SU-DHL-6 (cell line): ENCODE data around the gene WWOX.

ENCODE experiments used
- H2AFZ ChIP-seq: fragments of 200-600 bp; sonication (generic); 2 replicates; pipeline ENCODE4 v1.6.1; 2014; ENCODE audit warnings: low read depth, mild to moderate bottlenecking, moderate library complexity, mixed read lengths, antibody characterized with exemption, low read length; ENCODE audit not compliant: severe bottlenecking
- H3F3A ChIP-seq: fragments of 200-600 bp; shearing (Covaris generic); 2 replicates; pipeline ENCODE4 v1.6.0; 2016; ENCODE audit warnings: antibody characterized with exemption, mild to moderate bottlenecking; ENCODE audit not compliant: insufficient read depth
- H3K27ac ChIP-seq: fragments of 200-600 bp; sonication (generic); 2 replicates; pipeline ENCODE4 v1.5.1; 2016; ENCODE audit warnings: low read depth, mild to moderate bottlenecking, low read length, moderate library complexity, mixed read lengths
- H3K27me3 ChIP-seq: fragments of 200-600 bp; sonication (generic), shearing (Covaris generic); 2 replicates; pipeline ENCODE4 v1.6.0; 2014; ENCODE audit warnings: mild to moderate bottlenecking, low read length
- H3K36me3 ChIP-seq: fragments of 200-600 bp; sonication (generic); 2 replicates; pipeline ENCODE4 v1.6.1; 2014; ENCODE audit warnings: mild to moderate bottlenecking, low read length, mixed read lengths
- H3K4me2 ChIP-seq: fragments of 300-600, 200-600 bp; shearing (Covaris generic), sonication (generic); 2 replicates; pipeline ENCODE4 v1.6.0; 2014; ENCODE audit warnings: low read length, low read depth, mild to moderate bottlenecking; ENCODE audit not compliant: poor library complexity, severe bottlenecking
- H3K4me3 ChIP-seq: fragments of 200-600 bp; sonication (generic); 2 replicates; pipeline ENCODE4 v1.5.1; 2014; ENCODE audit warnings: antibody characterized with exemption, low read length, mild to moderate bottlenecking, mixed read lengths; ENCODE audit not compliant: insufficient read depth, poor library complexity, severe bottlenecking
- H3K79me2 ChIP-seq: fragments of 200-600 bp; sonication (generic); 2 replicates; pipeline ENCODE4 v1.6.1; 2014; ENCODE audit warnings: mild to moderate bottlenecking, low read length, moderate library complexity; ENCODE audit not compliant: insufficient read depth
- H3K9ac ChIP-seq: fragments of 200-600 bp; sonication (generic); 2 replicates; pipeline ENCODE4 v1.7.0; 2014; ENCODE audit warnings: mild to moderate bottlenecking, low read length
- H3K9me2 ChIP-seq: fragments of 200-600 bp; sonication (generic); replicated peaks from 2 replicates; pipeline ENCODE4 v1.6.1; 2014; ENCODE audit warnings: low read length; ENCODE audit not compliant: insufficient read depth
- H3K9me3 ChIP-seq: fragments of 200-600 bp; sonication (generic); 2 replicates; pipeline ENCODE4 v1.6.1; 2014; ENCODE audit warnings: low read length, mixed read lengths; ENCODE audit not compliant: insufficient read depth
- H4K20me1 ChIP-seq: fragments of 200-600 bp; sonication (generic); 2 replicates; pipeline ENCODE4 v1.6.1; 2014; ENCODE audit warnings: low read depth, mild to moderate bottlenecking, antibody characterized with exemption, low read length, moderate library complexity, mixed read lengths
- CTCF ChIP-seq: fragments of 200-600 bp; sonication (generic); IDR thresholded peaks from one replicate; pipeline ENCODE4 v1.5.1; 2017; ENCODE audit warnings: antibody characterized with exemption, mild to moderate bottlenecking, low read length, moderate library complexity; ENCODE audit not compliant: insufficient read depth, poor library complexity, severe bottlenecking
- EZH2phosphoT487 ChIP-seq: fragments of 200-600 bp; sonication (generic), shearing (Covaris generic); conservative IDR thresholded peaks from 2 replicates; pipeline ENCODE4 v1.6.1; 2018; ENCODE audit warnings: mild to moderate bottlenecking, antibody characterized with exemption, low read length, moderate library complexity, mixed read lengths

WWOX gene

GRCh38 chr16:78751601-78752000, 652.1 kb downstream of the WWOX start:
- no peak for TF ChIP-seq EZH2phosphoT487
- no peaks in the 10 kb centered on the region for H4K20me1 ChIP-seq
- no peak overlapping the region for H3K27ac ChIP-seq

GRCh38 chr16:78754713-78755112, 655.3 kb downstream of the WWOX start:
- Histone ChIP-seq H3K27ac (no peak overlapping the region), H3K27me3 (no peaks in the 10 kb centered on the region), H3K36me3 (no peaks in the 10 kb centered on the region), H3K9ac (no peak overlapping the region), H4K20me1 (no peaks in the 10 kb centered on the region), H3K4me3 (no peak overlapping the region), H3K79me2 (no peaks in the 10 kb centered on the region), H3F3A (0 out of 2 replicates have a peak, but pooled peaks cover 7% of the 10 kb centered on the region), H3K4me2 (no peak overlapping the region), H3K9me3 (no peaks in the 10 kb centered on the region), H3K9me2 (no peaks in the 10 kb centered on the region), H2AFZ (no peak overlapping the region)
- TF ChIP-seq EZH2phosphoT487 (no peak), CTCF (no peak)

More at GRCh38 chr16:78751601-78752000, 652.1 kb downstream of the WWOX start:
- H3K4me3 ChIP-seq, result no peak overlapping the region
- no peak overlapping the region for H3K4me2 ChIP-seq
- no peaks in the 10 kb centered on the region for H3K9me3 ChIP-seq
- H3K79me2 ChIP-seq, result no peaks in the 10 kb centered on the region
- no peak overlapping the region for H3K9ac ChIP-seq
- 0 out of 2 replicates have a peak, but pooled peaks cover 8% of the 10 kb centered on the region for H3F3A ChIP-seq
- no peaks in the 10 kb centered on the region for H3K27me3 ChIP-seq
- no peaks in the 10 kb centered on the region for H3K36me3 ChIP-seq
- no peak overlapping the region for H2AFZ ChIP-seq
- no peaks in the 10 kb centered on the region for H3K9me2 ChIP-seq

GRCh38 chr16:78755751-78756661, 656.6 kb downstream of the WWOX start:
- H2AFZ ChIP-seq, result no peak overlapping the region
- no peak overlapping the region for H3K27ac ChIP-seq
- no peaks in the 10 kb centered on the region for H3K9me2 ChIP-seq
- TF ChIP-seq EZH2phosphoT487, result no peak
- no peak for TF ChIP-seq CTCF
- no peaks in the 10 kb centered on the region for H3F3A ChIP-seq
- no peaks in the 10 kb centered on the region for H3K27me3 ChIP-seq
- no peaks in the 10 kb centered on the region for H3K36me3 ChIP-seq
- H4K20me1 ChIP-seq, result no peaks in the 10 kb centered on the region
- H3K9ac ChIP-seq, result no peak overlapping the region
- no peaks in the 10 kb centered on the region for H3K79me2 ChIP-seq
- no peaks in the 10 kb centered on the region for H3K9me3 ChIP-seq
- H3K4me3 ChIP-seq, result no peak overlapping the region
- H3K4me2 ChIP-seq, result no peak overlapping the region

- no peaks in the 10 kb centered on the region for H3K79me2 ChIP-seq
- no peaks in the 10 kb centered on the region for H3F3A ChIP-seq
- H3K36me3 ChIP-seq, result no peaks in the 10 kb centered on the region
- H3K9ac ChIP-seq, result no peak overlapping the region
- H2AFZ ChIP-seq, result no peak overlapping the region
- no peak overlapping the region for H3K27ac ChIP-seq
- H3K4me3 ChIP-seq, result no peak overlapping the region
- TF ChIP-seq EZH2phosphoT487 (no peak), CTCF (no peak)
- H3K4me2 ChIP-seq, result no peak overlapping the region
- no peaks in the 10 kb centered on the region for H3K9me2 ChIP-seq
- no peaks in the 10 kb centered on the region for H3K27me3 ChIP-seq
- no peaks in the 10 kb centered on the region for H3K9me3 ChIP-seq
- H4K20me1 ChIP-seq, result no peaks in the 10 kb centered on the region
Observed at GRCh38 chr16:78759596-78759995, 660.1 kb downstream of the WWOX start.
